ENCODE results near the gene CORO1A. TPM values are rescaled to one million over a fixed set of nuclear protein-coding genes. Genes with fewer than 3 reads are reported as not detected.

CORO1A gene
- total RNA-seq, 5 donors from 2014 or later (not counting 1 experiment from before 2014, with no cell fraction given) = 708 to 1,286 (median 987) TPM

DNA sequence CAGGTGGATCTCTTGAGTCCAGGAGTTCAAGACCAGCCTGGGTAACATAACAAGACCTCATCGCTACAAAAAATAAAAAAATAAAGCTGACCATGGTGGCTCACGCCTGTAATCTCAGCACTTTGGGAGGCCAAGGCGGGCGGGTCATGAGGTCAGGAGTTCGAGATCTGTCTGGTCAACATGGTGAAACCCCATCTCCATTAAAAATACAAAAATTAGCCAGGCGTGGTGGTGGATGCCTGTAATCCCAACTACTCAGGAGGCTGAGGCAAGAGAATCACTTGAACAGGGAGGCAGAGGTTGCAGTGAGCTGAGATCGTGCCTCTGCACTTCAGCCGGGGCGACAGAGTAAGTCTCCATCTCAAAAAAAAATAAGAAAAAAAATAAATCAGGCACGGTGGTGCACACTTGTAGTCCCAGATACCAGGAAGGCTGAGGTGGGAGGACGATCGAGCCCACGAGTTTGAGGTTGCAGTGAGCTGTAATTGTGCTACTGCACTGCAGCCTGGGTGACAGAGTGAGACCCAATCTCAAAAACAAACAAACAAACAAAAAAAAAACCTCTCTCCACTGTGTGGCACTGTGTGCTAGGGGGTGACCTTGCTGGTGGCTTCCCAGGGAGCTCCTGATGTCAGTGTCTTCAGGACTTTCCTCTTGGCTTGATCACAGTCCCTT is 40.6 kb upstream of the CORO1A start:
- no peaks in the 10 kb centered on the region for H3K27me3 ChIP-seq (replicated peaks in 1 of 2; ENCODE audit: control insufficient read depth in 2 of 2, extremely low read depth in 1 of 2, insufficient read depth in 2 of 2, low read length in 1 of 2)
- H3K4me3 ChIP-seq (ENCODE audit: control insufficient read depth in 1 of 2, extremely low read depth in 1 of 2, low read length in 1 of 2) = no peak overlapping the region
- ChIA-PET POLR2A (no interaction called here), CTCF (interaction anchor here in 1 of 2 donors (0.8 to 1.5 kb wide), 7 partner anchors 41 to 275 kb away, joined by 3 to 5 read pairs (median 4); partner anchors contain the start of genes CORO1A, SEPTIN1 and TBX6)
- no peaks in the 10 kb centered on the region for H3K9me3 ChIP-seq
- peak in 6 of 35 experiments; percentile 4 to 63 (median 17) for DNase-seq
- Mint-ChIP-seq H3K4me3 (no peak overlapping the region), H3K27me3 (no peaks in the 10 kb centered on the region), H3K27ac (peak overlapping the region; percentile 24 to 79), H3K9me3 (no peaks in the 10 kb centered on the region), H3K36me3 (no peaks in the 10 kb centered on the region), H3K4me1 (peaks cover 18 to 26% (median 24%) of the 10 kb centered on the region in 3 donors)
- 83% methylated on average over 1 of the region's 13 CpGs for WGBS (ENCODE audit: insufficient coverage)
- no peak overlapping the region for H3K27ac ChIP-seq (ENCODE audit: low read length)
- ATAC-seq (replicated peaks in 1 of 4) = peak in 3 of 4 experiments; percentile 38 to 78 (median 53)
- no peaks in the 10 kb centered on the region for H3K36me3 ChIP-seq (ENCODE audit: control insufficient read depth in 2 of 2, extremely low read depth in 1 of 2, insufficient read depth in 1 of 2, low read length in 1 of 2)
- H3K4me1 ChIP-seq (ENCODE audit: control insufficient read depth in 1 of 2, extremely low read depth in 1 of 2, insufficient read depth in 2 of 2, low read length in 2 of 2) = peaks cover 9 to 26% of the 10 kb centered on the region in 2 experiments

DNA sequence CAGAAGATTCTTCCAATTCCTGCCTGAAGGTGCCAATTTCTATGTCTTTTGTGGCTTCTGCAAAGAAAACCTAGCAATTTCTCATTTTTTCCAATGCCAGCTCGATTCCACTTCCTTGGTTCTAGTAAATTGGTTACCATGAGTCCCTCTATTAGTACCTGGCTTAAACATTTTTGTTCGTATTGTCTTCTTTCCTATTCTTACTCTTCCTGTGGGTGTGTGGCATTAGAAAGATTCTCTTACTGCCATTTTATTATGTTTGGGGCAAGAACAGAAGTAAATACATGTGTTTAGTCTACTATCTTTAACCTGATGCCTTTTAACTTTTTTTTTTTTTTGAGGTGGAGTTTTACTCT is 40.1 kb upstream of the CORO1A start:
- Mint-ChIP-seq H3K27me3 (no peaks in the 10 kb centered on the region), H3K4me3 (no peak overlapping the region), H3K9me3 (no peaks in the 10 kb centered on the region), H3K4me1 (peaks cover 18 to 26% (median 24%) of the 10 kb centered on the region in 3 donors), H3K27ac (peak overlapping the region; percentile 24 to 79), H3K36me3 (no peaks in the 10 kb centered on the region)
- Histone ChIP-seq H3K27ac (ENCODE audit: low read length) (no peak overlapping the region), H3K36me3 (ENCODE audit: control insufficient read depth in 2 of 2, extremely low read depth in 1 of 2, insufficient read depth in 1 of 2, low read length in 1 of 2) (no peaks in the 10 kb centered on the region), H3K4me1 (ENCODE audit: control insufficient read depth in 1 of 2, extremely low read depth in 1 of 2, insufficient read depth in 2 of 2, low read length in 2 of 2) (peaks cover 9 to 26% of the 10 kb centered on the region in 2 experiments), H3K9me3 (no peaks in the 10 kb centered on the region), H3K27me3 (replicated peaks in 1 of 2; ENCODE audit: control insufficient read depth in 2 of 2, extremely low read depth in 1 of 2, insufficient read depth in 2 of 2, low read length in 1 of 2) (no peaks in the 10 kb centered on the region), H3K4me3 (ENCODE audit: control insufficient read depth in 1 of 2, extremely low read depth in 1 of 2, low read length in 1 of 2) (no peak overlapping the region)
- ChIA-PET POLR2A (no interaction called here), CTCF (interaction anchor here in 1 of 2 donors (0.8 to 1.5 kb wide), 7 partner anchors 41 to 274 kb away, joined by 3 to 5 read pairs (median 4); partner anchors contain the start of genes CORO1A, SEPTIN1 and TBX6)
- ATAC-seq (replicated peaks in 1 of 4) = peak in 1 of 4 experiments; percentile 18
- no peak for DNase-seq
- WGBS (ENCODE audit: insufficient coverage) = no CpG with 5 or more reads among the region's 2 CpGs

DNA sequence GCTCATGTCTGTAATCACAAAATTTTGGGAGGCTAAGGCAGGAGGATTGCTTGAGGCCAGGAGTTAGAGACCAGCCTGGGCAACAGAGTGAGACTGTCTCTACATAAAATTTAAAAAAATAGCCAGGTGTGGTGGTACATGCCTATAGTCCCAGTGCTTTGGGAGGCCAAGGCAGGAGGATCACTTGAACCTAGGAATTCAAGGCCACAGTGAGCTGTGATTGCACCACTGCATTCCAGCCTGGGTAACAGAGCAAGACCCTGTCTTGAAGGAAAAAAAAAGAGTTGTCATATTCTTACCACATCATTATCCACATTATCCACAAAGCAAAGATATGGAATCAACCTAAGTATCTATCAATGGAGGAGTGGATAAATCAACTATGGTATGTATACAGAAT is 39.4 kb upstream of the CORO1A start:
- H3K4me3 Mint-ChIP-seq = no peak overlapping the region
- no peaks in the 10 kb centered on the region for H3K36me3 Mint-ChIP-seq
- no peaks in the 10 kb centered on the region for H3K27me3 Mint-ChIP-seq
- Histone ChIP-seq H3K4me1 (ENCODE audit: control insufficient read depth in 1 of 2, extremely low read depth in 1 of 2, insufficient read depth in 2 of 2, low read length in 2 of 2) (peaks cover 9 to 24% of the 10 kb centered on the region in 2 experiments), H3K36me3 (ENCODE audit: control insufficient read depth in 2 of 2, extremely low read depth in 1 of 2, insufficient read depth in 1 of 2, low read length in 1 of 2) (no peaks in the 10 kb centered on the region), H3K27me3 (replicated peaks in 1 of 2; ENCODE audit: control insufficient read depth in 2 of 2, extremely low read depth in 1 of 2, insufficient read depth in 2 of 2, low read length in 1 of 2) (no peaks in the 10 kb centered on the region), H3K27ac (ENCODE audit: low read length) (no peak overlapping the region), H3K9me3 (no peaks in the 10 kb centered on the region), H3K4me3 (ENCODE audit: control insufficient read depth in 1 of 2, extremely low read depth in 1 of 2, low read length in 1 of 2) (no peak overlapping the region)
- H3K27ac Mint-ChIP-seq = no peak overlapping the region
- ATAC-seq (replicated peaks in 1 of 4) = no peak
- H3K4me1 Mint-ChIP-seq = peaks cover 18 to 24% (median 23%) of the 10 kb centered on the region in 3 donors
- ChIA-PET CTCF (interaction anchor here in 1 of 2 donors (1.2 kb wide), 1 partner anchor 273 kb away, joined by 3 read pairs; no protein-coding TSS in a partner anchor), POLR2A (no interaction called here)
- DNase-seq = no peak
- no peaks in the 10 kb centered on the region for H3K9me3 Mint-ChIP-seq

DNA sequence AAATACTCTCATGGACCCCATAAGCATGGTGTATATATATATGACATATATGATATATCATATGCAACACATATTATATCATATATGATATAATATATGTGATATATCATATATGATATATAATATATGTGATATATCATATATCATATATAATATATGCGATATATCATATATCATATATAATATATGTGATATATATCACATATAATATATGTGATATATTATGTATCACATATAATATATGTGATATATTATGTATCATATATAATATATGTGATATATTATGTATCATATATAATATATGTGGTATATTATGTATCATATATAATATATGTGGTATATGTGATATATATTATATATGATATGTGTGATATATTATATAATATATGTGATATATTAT is 38.5 kb upstream of the CORO1A start:
- Mint-ChIP-seq H3K4me1 (peaks cover 11 to 16% (median 15%) of the 10 kb centered on the region in 3 donors), H3K4me3 (no peak overlapping the region), H3K27ac (no peak overlapping the region), H3K27me3 (no peaks in the 10 kb centered on the region), H3K9me3 (peaks cover 2 to 4% (median 4%) of the 10 kb centered on the region in 3 donors), H3K36me3 (peaks cover 3% of the 10 kb centered on the region)
- H3K27ac ChIP-seq (ENCODE audit: low read length) = no peak overlapping the region
- H3K27me3 ChIP-seq (replicated peaks in 1 of 2; ENCODE audit: control insufficient read depth in 2 of 2, extremely low read depth in 1 of 2, insufficient read depth in 2 of 2, low read length in 1 of 2) = no peaks in the 10 kb centered on the region
- H3K4me3 ChIP-seq (ENCODE audit: control insufficient read depth in 1 of 2, extremely low read depth in 1 of 2, low read length in 1 of 2) = no peak overlapping the region
- no CpG with 5 or more reads among the region's 1 CpG for WGBS (ENCODE audit: insufficient coverage)
- DNase-seq = no peak
- no peak for ATAC-seq (replicated peaks in 1 of 4)
- H3K9me3 ChIP-seq = no peaks in the 10 kb centered on the region
- POLR2A ChIA-PET = no interaction called here
- no peaks in the 10 kb centered on the region for H3K36me3 ChIP-seq (ENCODE audit: control insufficient read depth in 2 of 2, extremely low read depth in 1 of 2, insufficient read depth in 1 of 2, low read length in 1 of 2)
- H3K4me1 ChIP-seq (ENCODE audit: control insufficient read depth in 1 of 2, extremely low read depth in 1 of 2, insufficient read depth in 2 of 2, low read length in 2 of 2) = peaks cover 5 to 15% of the 10 kb centered on the region in 2 experiments
- CTCF ChIA-PET = no interaction called here

DNA sequence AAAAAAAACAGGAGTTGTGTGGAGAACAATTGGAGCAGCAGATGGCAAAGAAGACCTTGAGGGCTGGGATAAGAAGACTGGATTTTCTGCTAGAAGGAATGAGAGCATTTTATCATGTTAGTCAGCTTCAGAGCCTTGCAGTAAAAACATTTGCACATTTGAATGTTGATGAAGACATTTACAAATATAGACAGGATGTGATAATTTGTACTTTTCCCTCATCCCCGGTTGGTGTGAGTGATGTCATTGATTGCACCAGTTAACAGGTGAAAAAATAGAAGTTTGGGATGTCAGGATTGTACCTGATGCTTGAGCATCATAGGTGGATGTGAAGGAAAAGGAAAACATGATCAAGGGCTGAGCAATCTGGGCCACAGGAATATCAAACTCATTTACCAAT is 37.7 kb upstream of the CORO1A start:
- Mint-ChIP-seq H3K36me3 (peaks cover 3% of the 10 kb centered on the region), H3K27ac (peak overlapping the region in 1 of 2 donors; percentile 0), H3K9me3 (peaks cover 2 to 4% (median 4%) of the 10 kb centered on the region in 3 donors), H3K4me3 (no peak overlapping the region), H3K27me3 (no peaks in the 10 kb centered on the region), H3K4me1 (peaks cover 9 to 14% (median 11%) of the 10 kb centered on the region in 3 donors)
- no peaks in the 10 kb centered on the region for H3K36me3 ChIP-seq (ENCODE audit: control insufficient read depth in 2 of 2, extremely low read depth in 1 of 2, insufficient read depth in 1 of 2, low read length in 1 of 2)
- no peaks in the 10 kb centered on the region for H3K9me3 ChIP-seq
- no peak overlapping the region for H3K4me3 ChIP-seq (ENCODE audit: control insufficient read depth in 1 of 2, extremely low read depth in 1 of 2, low read length in 1 of 2)
- DNase-seq (no peak), ATAC-seq (replicated peaks in 1 of 4) (no peak)
- no peak overlapping the region for H3K27ac ChIP-seq (ENCODE audit: low read length)
- ChIA-PET POLR2A (no interaction called here), CTCF (interaction anchor here in 1 of 2 donors (0.6 kb wide), 1 partner anchor 35 kb away, joined by 3 read pairs; no protein-coding TSS in a partner anchor)
- peaks cover 3 to 8% of the 10 kb centered on the region in 2 experiments for H3K4me1 ChIP-seq (ENCODE audit: control insufficient read depth in 1 of 2, extremely low read depth in 1 of 2, insufficient read depth in 2 of 2, low read length in 2 of 2)
- H3K27me3 ChIP-seq (replicated peaks in 1 of 2; ENCODE audit: control insufficient read depth in 2 of 2, extremely low read depth in 1 of 2, insufficient read depth in 2 of 2, low read length in 1 of 2) = no peaks in the 10 kb centered on the region
- no CpG with 5 or more reads among the region's 1 CpG for WGBS (ENCODE audit: insufficient coverage)

DNA sequence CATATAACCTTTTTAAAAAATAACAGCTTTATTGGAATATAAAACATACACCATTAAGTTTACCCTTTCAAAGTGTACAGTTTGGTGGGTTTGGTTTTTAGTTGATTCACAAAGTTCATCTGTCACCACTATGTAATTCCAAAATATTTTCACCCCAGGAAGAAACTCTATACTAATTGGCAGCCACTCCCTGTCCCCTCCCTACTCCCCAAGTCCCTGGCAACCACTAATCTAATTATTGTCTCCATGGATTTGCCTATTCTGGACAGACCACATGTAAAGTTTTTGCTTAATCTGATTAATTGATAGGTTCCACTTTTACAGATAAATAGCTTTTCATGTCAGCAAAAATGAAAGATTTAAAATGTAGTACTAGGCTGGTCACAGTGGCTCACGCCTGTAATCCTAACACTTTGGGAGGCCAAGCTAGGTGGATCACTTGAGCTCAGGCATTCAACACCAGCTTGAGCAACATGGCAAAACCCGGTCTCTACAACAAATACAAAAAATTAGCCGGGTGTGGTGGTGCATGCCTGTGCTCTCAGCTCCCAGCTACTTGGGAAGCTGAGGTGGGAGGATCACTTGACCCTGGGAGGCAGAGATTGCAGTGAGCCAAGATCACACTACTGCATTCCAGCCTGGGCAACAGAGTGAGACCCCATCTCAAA is 35.4 kb upstream of the CORO1A start:
- Mint-ChIP-seq H3K9me3 (peaks cover 2 to 4% (median 4%) of the 10 kb centered on the region in 3 donors), H3K27me3 (no peaks in the 10 kb centered on the region), H3K4me1 (peaks cover 5 to 8% (median 6%) of the 10 kb centered on the region in 3 donors), H3K4me3 (no peak overlapping the region), H3K27ac (no peak overlapping the region), H3K36me3 (peaks cover 3% of the 10 kb centered on the region)
- Histone ChIP-seq H3K27ac (ENCODE audit: low read length) (no peak overlapping the region), H3K9me3 (no peaks in the 10 kb centered on the region), H3K4me3 (ENCODE audit: control insufficient read depth in 1 of 2, extremely low read depth in 1 of 2, low read length in 1 of 2) (no peak overlapping the region), H3K4me1 (ENCODE audit: control insufficient read depth in 1 of 2, extremely low read depth in 1 of 2, insufficient read depth in 2 of 2, low read length in 2 of 2) (peaks cover 3 to 4% of the 10 kb centered on the region in 2 experiments), H3K27me3 (replicated peaks in 1 of 2; ENCODE audit: control insufficient read depth in 2 of 2, extremely low read depth in 1 of 2, insufficient read depth in 2 of 2, low read length in 1 of 2) (no peaks in the 10 kb centered on the region), H3K36me3 (ENCODE audit: control insufficient read depth in 2 of 2, extremely low read depth in 1 of 2, insufficient read depth in 1 of 2, low read length in 1 of 2) (no peaks in the 10 kb centered on the region)
- no peak for ATAC-seq (replicated peaks in 1 of 4)
- CTCF ChIA-PET = interaction anchor here in 1 of 2 donors (0.5 kb wide), 1 partner anchor 116 kb away, joined by 8 read pairs; no protein-coding TSS in a partner anchor
- DNase-seq = no peak
- POLR2A ChIA-PET = no interaction called here
- no CpG with 5 or more reads among the region's 3 CpGs for WGBS (ENCODE audit: insufficient coverage)

Measured in T-cell (primary cell).